Fibroblast of skin of abdomen (primary cell): ENCODE results near the gene NEK1.
"Not testable (repeated sequence)": the region's sequence is repeated elsewhere in the genome, so short reads cannot be mapped to it uniquely, and the experiment has no call there.

Source experiments
- DNase-seq: peaks from one replicate; pipeline ENCODE4 v3.0.0-alpha.2; 2013

NEK1 gene

DNA sequence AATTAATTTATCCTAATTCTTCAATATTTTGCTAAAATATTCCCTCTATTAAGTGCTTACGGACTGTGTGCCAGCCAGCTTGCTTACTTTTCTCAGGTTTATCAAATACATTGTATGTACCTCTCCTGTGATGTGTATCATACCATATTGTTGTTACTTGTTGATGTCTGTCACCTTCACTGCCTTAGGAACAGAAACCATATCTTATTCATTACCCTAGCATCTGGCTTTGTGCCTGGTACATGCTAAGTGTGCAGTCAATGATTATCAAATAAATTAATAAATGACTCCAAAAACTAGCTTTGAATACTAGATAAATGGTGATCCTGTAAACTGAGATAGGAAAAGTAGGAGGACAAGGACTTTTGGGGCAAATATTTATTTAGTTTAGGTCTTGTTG, 14.9 kb upstream of the NEK1 start:
- DNase-seq, result no peak

DNA sequence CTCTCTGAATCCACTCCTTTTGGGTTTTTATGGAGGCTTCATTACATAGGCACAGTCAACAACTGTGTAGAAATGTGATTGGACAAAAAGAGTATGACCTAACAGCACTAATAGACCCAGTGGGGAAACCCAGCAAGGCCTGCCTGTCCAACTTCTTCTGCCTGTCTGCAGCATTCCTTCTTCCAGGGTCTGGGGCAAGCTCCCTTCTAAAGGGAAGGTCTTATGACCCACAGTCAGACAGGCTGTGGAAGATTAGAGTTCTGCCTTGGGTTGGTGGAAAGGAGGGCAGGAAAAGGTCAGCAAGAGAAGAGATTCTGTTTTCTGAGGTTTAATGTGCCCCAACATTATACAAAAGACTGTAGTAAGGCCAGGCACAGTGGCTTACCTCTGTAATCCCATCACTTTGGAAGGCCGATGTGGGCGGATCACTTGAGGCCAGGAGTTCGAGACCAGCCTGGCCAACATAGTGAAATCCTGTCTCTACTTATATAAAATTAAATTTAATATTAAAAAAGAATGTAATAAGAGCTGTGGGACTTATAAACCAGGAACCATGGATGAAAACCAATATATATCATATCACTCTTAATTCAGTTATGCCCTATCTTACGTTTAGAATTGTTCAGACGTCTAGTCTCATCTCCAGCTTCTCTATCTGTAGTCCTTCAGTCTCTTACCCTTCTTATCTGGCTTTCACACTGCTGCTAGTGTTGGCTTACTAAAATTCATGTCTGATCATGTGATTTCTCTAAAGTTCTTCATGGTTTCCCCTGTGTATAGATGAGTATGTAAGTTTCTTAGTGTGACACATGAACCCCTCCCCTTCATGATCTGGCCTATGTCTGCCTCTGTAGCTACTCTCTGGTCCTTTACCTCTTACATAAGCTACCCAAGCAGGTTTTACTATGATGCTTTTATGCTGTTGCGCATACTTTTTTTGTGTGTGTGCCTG, 14.2 kb upstream of the NEK1 start:
- DNase-seq, result no peak

DNA sequence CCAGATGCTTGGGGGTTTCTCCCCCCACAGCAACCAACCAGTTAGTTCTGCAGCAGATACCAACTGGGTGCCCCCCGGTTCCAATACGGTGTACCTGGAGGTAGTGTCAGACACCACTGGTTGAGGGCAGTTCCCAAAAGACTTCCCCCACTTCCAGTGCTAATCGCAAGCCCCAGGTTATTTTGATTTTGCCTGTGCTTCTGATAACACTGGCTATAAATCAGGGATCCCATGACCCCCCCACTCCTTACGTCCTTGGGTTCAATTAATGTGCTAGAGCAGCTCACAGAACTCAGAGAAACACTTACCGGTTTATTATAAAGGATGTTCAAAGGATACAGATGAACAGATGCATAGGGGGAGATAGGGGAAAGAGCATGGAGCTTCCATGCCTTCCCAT, 13.5 kb upstream of the NEK1 start:
- no peak for DNase-seq

DNA sequence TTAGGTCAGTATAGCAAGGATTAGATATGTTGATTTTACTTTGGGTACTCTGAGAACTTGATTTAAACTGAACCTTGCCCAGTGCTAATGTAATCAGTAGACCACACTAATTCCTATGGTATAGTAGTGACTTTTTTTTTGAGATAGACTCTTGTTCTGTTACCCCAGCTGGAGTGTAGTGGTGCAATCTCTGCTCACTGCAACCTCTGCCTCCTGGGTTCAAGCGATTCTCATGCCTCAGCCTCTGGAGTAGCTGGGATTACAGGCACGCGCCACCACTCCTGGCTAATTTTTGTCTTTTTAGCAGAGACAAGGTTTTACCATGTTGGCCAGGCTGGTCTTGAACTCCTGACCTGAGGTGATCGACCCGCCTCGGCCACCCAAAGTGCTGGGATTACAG, 11.6 kb upstream of the NEK1 start:
- DNase-seq, result not testable (repeated sequence)

DNA sequence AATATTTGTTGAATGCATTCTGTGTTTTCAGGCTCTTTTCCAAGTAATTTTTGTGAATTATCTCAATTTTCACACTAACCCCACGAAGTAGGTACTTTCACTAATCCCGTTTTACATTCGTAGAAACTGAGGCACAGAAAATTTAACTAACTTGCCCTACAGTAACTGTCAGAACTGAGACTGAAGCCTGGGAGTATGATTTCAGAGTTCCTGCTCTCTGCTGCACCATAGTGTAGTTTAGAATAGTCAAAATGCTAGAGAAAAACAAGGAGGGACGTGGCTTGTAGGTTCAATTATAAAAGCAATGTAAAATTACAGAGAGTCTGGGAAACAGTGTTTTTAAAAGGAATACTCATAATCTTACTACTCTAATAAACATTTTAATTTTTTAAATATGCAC, 10.2 kb upstream of the NEK1 start:
- no peak for DNase-seq

DNA sequence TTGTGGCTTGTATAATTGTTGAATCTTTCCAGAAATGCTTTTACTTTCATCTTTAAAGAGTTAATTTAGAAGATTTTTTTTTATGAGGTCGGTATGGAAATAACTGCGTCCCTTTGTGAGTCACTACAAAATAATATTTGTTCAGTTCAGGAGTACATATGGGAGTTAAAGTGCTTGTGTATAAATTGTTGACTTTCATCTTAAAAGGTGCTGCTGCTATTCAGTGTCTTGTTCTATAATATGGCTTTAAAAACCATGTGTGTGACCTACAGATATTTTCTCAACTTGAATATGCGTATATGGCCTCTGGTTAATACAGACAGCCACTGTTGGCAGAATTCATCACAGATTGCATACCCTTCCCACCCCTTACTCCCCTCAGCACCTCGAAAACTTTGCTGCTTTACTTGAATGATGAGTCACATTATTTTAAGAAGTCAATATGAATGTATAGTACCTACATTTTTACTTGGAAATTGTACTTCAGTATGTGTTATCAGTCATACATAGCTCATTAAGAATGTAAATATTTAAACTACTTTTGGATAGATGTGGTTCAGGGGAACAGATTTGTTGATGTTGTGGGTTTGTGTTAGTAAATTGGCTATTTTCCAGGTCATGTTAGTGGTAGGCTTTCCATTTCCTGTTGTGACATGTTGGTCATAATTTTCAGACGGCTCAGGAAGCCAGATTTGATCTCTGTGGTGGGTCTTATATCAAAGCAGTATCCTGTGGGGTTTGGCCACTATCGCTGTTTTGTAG, 9.5 kb upstream of the NEK1 start:
- peak; percentile 64 for DNase-seq

DNA sequence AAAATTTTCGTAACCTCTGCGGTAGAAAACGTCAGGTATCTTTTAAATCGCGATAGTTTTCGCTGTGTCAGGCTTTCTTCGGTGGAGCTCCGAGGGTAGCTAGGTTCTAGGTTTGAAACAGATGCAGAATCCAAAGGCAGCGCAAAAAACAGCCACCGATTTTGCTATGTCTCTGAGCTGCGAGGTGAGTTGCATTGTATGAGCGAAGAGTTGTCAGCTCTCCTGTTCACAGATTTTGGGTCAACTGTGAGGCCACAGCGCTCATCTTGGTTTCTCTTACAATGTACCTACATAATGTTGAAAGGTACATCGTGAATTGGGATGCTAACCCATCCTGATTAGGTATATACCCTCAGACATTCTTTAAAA, 8.5 kb upstream of the NEK1 start:
- DNase-seq, result no peak

DNA sequence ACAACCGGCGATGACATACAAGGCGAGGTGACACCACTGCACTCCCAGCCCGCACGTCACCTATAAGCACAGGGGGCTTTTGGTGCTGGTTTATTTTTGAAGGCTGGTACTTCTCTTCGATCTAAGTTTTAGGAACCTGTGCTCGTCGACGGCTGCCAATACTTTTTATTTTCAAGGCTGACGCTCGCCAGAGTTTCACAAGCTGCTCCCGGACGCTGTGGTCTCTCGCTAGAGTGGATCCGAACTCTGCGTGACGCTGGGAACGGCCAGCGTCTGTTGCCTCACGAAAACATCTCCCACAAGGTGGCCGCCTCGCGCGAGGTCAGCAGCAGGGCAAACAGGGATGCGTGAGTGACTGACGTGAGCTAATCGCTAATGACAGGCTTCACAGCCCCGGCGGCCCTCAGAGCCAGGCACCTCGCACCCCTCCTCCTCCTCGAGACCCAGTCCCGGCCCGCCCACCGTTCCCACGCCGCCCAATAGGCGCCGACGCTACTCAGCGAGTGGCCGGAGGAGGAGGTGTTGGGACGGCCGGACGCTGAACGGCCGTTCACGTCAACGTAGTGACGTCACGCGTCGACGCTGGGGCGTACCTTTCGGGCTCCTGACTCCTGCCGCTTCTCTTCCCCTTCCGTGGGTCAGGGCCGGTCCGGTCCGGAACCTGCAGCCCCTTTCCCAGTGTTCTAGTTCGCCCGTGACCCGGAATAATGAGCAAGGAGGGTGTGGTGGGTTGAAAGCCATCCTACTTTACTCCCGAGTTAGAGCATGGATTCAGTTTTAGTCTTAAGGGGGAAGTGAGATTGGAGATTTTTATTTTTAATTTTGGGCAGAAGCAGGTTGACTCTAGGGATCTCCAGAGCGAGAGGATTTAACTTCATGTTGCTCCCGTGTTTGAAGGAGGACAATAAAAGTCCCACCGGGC, 7.8 kb upstream of the NEK1 start, which contains the start of gene CLCN3:
Gene CLCN3, plus strand, starts transcription at position 621 of the 922 bp plus-strand sequence. CDS start 15,351 bp downstream, outside the sequence.
- DNase-seq, result peak; percentile 96

DNA sequence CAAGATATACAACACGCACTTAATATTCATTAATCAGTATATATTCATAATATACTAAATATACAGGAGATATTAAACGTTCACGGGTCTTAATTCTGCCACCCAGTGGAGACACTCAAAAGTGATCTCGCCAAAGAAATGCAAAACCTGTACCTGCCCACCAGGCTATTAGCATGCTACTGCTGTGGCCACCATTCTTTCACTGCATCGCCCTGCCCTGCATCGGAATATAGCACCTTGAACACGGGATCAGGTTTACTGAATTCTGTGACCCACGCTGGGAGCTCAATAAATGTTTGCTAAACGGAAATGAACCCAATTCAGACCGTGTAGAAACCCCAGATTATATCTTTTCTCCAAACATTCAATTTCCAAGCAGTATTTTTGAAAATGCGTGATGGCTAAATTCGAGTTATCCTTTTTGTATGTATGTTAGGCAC, 7.2 kb upstream of the NEK1 start:
- no peak for DNase-seq

DNA sequence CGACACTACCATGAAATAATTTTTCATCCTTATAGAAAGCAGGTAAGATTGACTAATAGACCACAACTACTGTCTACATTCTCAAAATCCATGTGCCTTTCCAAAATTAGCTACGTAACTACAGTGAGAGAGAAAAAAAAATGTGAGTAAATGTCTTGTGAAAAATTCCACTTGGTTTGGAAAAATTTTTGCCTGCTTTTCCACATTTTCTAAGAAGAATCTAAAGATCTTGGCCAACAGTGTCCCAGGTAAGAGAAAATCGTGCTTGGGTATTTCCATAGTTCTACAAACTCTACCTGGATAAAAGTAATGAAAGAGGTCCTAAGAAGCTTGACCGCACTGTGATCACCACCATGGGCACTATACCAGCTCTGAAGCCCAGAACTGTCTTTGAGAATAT, 6.6 kb upstream of the NEK1 start:
- DNase-seq, result no peak

DNA sequence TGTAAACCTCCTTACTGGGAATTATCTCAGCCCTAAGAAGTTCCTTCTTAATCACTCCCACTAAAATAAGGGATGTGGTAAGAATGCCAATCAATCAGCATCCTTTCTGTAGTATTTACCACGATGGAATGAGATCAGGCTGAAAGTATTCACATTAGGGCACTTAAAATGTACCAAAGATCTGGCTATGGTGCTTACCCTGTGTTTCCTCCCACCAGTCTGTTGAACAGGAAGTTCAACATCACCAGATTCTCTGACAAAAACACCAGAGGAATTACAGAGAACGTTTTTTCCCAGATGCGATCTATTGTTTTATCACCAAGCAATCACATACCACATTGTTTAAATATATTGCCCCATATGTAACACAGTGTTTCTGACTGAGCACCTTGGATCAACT, 5.9 kb upstream of the NEK1 start:
- peak; percentile 83 for DNase-seq

DNA sequence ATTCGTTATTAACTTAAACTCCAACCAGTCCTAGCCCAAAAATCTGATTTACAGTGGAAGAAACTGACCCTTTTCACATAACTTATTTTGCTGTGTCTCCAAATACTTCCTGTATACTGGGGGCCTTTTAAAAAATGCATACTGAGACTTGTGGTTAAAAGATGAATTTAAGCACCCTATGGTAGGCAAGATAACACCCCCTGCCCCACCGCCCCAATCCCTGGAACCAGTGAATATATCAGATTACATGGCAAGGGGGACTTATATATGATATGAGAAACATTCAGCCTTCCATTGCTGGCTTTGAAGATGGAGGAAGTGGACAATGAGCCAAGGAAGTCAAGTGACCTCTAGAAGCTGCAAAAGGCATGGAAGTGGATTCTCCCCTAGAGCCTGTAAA, 4.9 kb upstream of the NEK1 start:
- no peak for DNase-seq

DNA sequence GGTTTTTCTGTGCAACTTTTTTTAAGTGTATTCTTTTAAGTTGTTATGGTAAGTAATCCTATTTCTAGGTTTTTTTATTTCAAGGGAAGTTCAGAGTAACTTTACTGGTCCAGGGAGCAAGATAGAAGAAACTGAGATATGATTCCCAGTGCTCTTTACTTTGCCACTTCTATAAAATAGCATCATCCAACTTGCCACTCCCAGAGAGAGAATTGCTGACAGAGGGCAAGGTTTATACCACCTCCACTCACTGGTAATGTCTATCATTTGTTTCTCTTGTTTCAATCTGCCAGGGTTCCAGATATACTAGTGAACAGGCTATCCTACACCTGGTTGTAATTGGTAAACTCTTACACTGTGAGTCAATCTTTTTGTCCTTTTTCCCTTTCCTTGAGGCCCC, 4.5 kb upstream of the NEK1 start:
- DNase-seq, result no peak

DNA sequence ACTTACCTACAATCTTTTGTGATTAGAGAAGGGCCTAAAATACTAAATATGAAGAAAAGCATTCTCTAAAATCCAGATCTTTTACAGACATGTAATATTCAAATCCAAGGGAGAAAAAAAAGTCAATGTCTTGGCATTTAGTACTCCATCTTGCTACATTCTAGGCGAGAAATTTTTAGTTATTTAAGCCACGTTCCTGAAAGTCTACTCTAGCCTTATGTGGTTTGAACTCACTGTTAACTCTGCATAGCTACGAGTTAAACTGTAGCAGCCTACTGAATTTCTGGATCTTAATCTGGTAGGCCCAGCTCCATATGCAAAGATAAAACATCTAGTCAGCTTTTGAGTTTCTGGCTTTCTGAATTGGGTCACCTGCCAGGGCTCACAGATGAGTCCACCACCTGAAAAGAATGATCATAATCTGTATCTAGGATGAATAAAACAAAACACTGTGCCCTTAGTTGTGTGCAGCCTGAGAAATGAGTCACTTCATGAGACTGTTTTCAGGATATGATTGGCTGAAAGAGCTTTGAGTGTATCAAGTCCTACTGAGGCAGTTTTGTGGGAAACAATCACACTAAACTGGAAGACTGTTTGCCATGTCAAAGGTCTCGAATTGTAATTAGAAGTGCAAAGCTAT, 3.2 kb upstream of the NEK1 start:
- DNase-seq, result no peak

DNA sequence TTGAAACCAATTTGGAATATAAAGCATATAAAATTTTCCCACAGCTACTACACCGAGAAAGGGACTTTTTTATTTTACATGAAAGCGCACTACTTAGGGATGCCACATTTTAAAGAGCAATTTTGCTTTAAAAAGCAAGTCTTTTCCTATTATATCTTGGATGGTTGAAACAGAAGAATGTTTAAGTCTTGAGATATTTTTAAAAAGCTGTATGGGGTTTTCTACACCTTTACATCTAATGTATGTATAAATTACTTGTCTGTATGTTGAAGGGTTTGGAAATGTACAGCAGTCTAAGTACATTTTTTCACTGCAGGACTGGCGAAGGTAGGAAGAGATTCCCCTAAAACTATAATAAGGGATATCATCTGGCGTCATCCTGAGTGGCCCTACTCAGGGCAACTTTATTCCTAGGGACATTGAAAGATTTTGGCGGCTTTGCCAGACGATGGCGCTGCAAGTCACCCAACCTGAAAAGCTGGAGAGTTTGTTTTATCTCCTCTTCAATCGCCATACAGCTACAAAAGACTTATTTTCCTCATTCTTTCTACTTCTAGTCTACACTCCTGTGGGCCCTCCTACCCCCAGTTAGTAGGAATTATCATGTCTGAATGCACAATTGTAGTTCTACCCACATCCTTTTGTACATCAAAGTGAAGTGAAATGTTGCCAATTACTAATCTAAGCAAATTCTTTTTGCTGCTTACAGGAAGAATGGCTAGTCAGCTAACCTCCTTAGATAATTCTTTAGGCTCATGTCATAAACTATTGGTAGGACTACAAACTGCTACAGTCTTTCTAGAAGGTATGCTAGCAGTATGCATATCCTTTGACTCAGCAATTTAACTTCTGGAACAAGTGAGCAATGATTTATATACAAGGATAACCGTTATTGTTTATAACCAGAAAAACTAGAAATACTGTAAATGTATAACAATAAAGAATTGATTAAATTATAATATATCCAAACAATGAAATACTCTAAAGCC, 782 bp upstream of the NEK1 start:
- peak; percentile 74 for DNase-seq

DNA sequence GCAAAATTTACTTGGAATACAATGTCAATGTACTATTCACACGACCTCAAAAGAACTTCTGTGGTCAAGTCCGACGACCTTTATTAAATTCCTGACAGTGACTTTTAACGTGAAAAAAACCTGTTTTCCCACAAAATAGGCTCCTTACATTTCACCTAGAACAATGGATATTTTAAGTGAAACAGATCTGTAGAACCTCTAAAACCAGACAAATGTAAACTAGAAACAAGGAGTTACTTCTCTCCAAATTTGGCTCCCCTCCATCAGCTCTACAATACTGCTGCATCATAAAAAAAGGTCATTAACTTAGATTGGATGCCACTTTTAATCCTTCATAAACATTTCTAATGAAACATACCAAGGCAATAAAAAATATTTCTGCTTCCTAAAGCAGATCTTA, 1.2 kb downstream of the NEK1 start:
- no peak for DNase-seq

DNA sequence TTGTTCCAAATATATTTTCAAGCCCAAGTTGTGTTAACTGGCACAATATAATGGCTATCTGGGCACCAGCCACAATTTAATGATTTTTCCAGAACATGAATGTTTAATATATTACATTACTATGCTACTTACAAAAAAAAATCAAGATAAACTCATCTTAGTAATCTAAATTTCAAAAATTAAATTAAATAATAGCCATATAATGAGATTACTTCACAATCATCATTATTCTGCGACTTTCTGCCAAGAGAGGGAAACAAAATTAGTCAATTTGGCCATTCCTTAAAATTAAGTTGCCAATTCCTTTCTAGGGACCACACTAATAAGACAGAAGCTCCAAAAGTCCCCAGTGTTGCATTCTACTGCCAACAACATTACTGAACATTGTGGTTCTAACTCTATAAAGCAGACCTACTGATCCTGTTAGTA, 7.5 kb downstream of the NEK1 start:
- no peak for DNase-seq

DNA sequence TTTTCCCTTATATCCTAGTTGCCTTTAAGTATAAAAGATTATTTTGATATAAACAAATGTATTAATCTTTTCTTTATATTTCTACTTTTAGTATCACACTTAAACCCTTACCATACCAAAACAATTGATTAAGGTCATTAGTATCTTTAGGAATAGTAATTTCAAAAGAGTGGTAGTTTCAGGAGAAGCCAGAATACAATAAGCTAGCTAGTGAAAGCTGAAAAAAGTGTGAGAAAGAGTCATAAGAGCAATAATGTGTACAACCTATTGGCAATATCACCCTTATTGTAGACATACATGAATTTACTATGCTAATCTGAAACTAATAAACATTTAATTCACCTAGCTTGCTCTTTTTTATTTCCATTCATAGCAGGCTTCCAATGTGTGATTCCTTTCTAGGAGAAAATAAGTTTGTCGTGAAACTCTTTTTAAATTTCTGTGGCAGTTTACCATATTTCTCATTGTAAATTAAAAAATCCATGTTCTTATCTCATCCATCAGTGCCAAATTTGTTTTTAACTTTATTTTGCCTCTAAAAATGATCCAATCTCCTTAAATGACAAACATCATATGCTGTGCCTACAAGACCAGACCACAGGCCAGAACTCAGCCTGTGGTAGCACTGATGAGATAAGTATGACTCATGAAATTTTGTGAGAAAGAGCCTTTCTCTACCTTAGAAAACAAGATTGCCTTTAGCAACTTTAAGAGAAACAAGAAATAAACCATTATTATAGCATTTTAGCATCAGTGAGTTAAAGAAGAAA, 8.1 kb downstream of the NEK1 start:
- peak; percentile 67 for DNase-seq

DNA sequence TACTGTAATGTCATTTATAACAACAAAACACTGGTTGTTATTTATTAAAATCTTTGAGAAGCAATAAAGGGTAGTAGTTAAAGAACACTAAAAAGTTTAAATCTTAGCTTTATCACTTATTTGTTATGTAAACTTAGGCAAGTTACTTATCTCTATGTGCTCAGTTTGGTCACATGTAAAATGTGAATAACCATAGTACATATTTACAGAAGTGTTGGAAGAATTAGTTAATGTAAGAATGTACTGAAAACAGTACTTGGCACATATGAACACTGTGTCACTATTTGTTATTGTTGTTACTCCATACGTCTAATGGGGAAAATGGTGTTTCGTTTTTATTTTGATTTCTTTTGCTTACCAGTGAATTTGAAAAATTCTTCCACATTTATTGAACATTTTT, 9.1 kb downstream of the NEK1 start:
- no peak for DNase-seq
